DMS114 treated with DMSO at 0.1 percent for 48 hours (cell line): ENCODE results near the gene TCEA3.
A peak's percentile ranks its signal among the peaks of the same experiment; 100 is the strongest.

Experiments
- DNase-seq: peaks from one replicate; lab custom pipeline; 2025; ENCODE audit not compliant: unreplicated experiment; lab: John Stamatoyannopoulos, UW

Gene TCEA3

DNA sequence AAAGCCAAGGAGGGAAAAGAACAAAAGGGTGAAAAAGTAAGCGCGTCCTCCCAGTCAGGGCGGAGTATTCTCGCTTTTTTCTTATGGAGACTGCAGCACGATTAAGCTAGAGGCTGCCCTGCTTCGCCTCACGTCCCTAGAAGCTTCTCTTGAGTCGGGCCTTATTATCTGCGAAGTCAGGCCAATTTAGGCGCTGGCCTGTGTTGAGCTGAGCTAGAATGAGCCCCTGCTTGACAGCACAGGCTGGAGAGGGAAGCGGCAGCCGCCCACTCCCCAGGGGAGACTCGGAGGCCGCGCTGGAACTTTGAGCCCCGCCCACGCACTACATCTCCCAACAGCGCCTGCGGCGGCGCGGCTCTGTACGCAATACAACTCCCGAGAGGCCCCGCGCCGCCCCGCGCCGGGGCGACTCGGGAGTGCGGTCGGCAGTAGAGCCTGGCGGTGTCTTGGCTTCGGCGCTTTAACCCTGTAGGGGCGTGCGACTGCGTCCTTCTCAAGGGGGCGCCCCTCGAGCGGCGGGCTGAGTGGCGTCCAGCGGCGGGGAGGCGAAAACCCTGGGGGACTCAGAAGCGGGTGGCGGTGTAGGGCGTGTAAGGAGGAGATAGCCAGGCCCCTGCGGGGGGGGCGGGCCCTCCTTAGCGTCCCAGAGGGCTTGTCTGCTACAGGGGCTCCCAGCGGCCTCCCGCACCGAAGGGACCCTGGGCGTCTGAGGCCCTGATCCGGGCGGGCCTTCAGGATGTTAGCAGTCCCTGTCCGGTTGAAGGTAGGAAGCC lies 55.8 kb downstream of the TCEA3 start:
- peak; percentile 82 for DNase-seq

GRCh38 chr1:23367791-23368561 lies 56.6 kb downstream of the TCEA3 start:
- DNase-seq, result peak; percentile 97

DNA sequence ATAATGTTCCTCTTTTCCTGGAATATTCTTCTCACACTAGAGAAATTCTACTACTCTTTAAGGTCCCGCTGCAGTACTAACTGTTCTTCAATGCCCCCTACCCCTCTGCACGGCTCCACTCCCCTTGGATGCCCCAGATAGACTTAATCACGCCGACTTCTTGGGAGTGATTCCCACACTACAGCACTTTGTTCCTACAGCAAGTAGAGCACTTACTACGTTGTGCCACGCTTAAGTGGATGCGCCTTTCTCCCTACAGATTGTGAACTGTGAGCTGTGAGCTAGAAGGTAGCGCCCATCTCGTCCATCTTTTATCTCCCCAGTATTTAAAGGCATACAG lies 57.1 kb downstream of the TCEA3 start:
- peak; percentile 32 for DNase-seq

DNA sequence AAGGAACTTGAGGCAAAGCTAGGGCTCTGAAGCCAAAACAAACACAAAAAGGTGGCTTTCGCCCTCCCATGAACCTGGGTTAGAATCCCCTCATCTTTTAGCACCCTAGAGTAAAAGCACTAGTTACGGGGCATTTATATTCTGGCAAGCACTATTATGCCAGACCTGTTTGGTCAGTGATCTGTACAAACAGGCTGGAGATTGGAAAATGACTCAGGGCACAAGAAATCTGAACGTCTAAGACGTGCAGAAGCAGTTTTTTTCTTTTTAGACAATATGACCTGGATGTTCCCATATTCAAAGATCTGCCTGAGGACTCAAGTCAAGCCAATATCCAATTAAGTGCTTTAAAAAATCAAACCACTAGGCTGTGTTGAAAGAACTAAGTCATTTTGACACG lies 58.0 kb downstream of the TCEA3 start:
- no peak for DNase-seq

DNA sequence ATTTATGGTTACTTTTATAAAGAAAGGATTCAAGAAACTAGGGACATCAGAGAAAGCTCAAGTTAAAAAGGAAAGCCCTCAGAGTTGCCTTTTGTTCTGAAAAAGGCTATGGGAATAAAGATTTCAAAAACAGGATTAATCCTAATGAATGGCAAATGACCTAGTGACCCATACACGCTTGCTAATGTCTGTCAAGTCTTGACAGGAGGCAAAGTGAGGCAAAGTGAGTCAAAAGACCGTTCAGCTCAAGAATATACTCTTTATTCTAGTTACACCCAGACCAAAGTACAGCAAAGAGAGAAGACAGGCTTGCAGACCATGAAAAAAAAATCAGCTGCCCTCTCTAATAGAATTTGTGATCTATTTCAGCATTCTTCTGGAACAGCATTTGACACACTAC lies 58.4 kb downstream of the TCEA3 start:
- DNase-seq, result no peak

GRCh38 chr1:23362218-23362713 lies 62.3 kb downstream of the TCEA3 start:
- DNase-seq, result no peak

GRCh38 chr1:23358310-23358875 lies 66.2 kb downstream of the TCEA3 start:
- DNase-seq, result no peak

DNA sequence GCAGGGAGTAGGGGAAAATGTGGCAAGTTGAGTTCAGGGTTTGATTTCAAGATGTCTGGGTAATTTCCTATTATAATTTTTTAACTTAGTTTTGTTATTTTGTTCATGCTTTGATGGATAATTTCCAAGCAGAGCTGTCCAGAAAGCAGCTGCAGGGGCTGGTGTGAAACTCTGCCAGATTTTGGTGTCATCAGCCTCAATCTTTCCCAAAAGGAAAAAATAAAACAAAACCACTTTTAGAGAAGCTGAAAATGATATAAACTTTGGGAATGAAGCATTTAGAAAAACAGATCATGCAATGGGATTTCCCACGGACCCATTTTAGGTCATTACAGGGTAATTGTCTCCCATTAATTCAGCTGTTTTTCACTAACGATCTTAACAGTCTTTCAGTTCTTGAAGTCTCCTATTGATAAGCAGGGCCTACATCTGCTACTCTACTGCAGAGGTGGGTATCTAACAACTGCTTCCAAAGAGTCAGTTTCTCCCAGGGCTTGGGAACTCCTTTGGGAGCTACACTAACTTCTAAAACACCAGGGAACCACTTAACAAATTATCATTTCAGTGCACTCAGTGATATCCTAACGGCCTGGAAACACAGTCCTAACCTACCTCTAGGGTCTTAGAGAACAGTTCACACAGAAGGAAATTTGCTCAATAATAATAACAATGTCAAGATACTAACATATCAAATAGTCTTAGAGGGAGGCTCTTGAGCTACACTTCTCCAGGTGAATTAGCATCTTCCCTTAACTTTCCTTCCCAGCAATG lies 67.2 kb downstream of the TCEA3 start:
- no peak for DNase-seq

GRCh38 chr1:23356471-23357137 lies 67.9 kb downstream of the TCEA3 start:
- DNase-seq, result no peak

- DNase-seq, result no peak
Observed at GRCh38 chr1:23354245-23354644, 70.3 kb downstream of the TCEA3 start.

GRCh38 chr1:23352096-23352695 lies 72.4 kb downstream of the TCEA3 start:
- DNase-seq, result no peak

GRCh38 chr1:23345920-23346319 lies 78.6 kb downstream of the TCEA3 start:
- no peak for DNase-seq

DNA sequence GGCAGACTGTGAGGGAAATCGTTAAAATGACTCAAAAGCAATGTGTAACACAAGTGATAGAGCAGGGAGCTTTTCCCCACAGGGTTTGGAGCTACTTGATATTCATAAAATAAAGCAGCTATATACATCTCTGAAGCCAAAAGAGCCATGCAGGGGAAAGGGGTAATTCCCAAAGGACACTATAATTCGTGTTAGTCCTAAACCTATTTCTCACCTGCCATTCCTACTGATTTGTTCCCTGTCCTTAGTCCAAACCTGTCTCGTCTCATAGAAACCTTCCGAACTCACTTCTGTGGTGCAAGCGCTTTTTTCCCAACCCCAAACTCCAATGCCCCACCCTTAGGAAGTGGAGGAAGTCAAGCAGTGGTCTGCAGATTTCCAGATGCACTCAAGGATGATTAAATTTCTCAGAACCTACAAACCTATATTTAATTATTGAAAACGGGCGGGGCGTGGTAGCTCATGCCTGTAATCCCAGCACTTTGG lies 79.5 kb downstream of the TCEA3 start:
- no peak for DNase-seq

- peak; percentile 99 for DNase-seq
Observed at GRCh38 chr1:23344111-23344986, 80.2 kb downstream of the TCEA3 start, which contains the start of gene HNRNPR. Gene HNRNPR (minus strand): TSS chr1:23344284. CDS start chr1:23341008, 3,276 bp downstream.

DNA sequence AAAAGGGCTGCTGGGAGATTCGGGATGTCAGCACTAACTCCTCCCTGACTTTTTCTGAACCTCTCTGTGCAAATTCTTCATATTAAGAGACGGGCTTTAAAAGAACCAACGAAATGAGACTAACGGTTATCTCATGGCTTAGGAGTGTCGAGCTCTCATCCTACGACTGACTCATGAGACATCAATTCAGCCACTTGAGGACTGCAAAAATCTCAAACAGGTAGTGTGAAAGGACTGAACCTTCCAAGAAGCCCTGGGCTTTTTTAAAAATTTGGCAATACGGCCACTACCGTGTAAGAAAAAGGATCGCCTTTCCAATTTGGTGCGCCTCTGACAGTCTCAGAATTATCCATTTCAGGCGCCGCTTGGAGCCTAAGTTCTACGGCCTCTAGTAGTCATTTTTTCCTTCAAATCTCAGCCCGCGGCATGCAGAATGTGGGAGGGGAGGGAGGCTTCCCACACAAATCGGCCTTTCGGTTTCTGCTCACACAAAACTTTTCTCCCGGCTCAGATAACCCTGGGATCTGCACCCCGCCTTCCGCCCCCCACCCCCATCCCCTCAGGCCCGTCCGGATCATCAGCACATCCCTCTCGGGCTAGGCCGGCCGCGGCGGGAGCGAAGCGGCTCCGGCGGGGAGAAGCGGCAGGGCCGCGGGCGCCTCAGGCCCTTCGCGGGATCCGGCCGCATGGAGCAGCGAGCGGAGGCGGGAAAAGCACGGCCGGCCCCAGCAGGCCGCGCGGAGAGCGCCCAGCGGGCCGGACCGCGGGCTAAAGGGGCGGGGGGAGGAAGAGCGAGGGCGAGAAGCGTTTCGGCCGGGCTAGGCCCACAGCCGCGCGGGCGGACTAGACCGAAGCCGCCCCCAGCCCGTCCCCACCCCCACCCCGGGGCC lies 81.1 kb downstream of the TCEA3 start:
- DNase-seq, result peak; percentile 42

GRCh38 chr1:23341931-23342692 lies 82.4 kb downstream of the TCEA3 start:
- DNase-seq, result peak; percentile 26

DNA sequence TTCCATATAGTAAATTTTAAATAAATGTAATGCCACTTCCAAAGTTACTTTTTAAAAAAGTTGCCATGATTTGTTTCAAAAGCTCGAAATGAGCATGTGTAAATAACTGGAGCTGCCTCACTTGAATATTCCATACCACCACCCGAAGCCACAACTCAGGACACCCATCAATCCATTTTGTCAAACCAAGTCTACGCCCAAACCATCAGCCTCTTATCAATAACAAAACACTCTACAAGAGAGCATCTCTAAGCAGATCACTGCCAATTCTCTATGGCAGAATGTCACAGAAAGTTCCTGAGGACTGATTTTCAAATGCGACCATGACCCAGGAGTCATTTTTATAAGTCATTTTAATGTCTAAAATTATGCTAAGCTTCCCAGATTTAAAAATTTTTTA lies 84.9 kb downstream of the TCEA3 start:
- no peak for DNase-seq
